Activated naive CD4-positive, alpha-beta T cell (primary cell): ENCODE measurements around the gene PARD3B.

Experiments used
- DNase-seq, 4 experiments: peaks; one replicate each; lab custom pipeline; 2025; lab: John Stamatoyannopoulos, UW

Gene PARD3B

GRCh38 chr2:205128726-205129125, 583.5 kb downstream of the PARD3B start:
- no peak for DNase-seq

DNA sequence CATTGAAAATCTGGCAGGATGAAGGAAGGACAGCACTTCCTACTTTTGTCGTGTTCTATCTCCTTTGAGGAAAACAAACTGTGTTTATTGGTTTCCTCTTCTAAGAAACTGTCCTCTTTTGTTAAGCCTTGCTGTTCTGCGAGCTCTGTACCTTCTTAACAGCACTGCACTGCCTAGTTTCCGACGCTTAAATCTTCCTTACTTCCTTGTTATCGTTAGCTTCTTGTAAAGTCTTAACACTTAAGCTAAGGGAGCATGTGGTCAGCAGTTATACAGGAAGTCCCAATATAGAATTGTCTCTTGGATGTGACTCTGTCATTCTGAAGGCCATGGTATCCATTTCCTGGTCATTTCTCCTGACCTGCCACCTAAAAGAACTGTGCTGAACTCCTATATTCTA, 584.3 kb downstream of the PARD3B start:
- no peak for DNase-seq

- DNase-seq, result no peak
Measured at GRCh38 chr2:205130111-205130829, 585.0 kb downstream of the PARD3B start.

GRCh38 chr2:205133544-205133943, 588.3 kb downstream of the PARD3B start:
- no peak for DNase-seq

DNA sequence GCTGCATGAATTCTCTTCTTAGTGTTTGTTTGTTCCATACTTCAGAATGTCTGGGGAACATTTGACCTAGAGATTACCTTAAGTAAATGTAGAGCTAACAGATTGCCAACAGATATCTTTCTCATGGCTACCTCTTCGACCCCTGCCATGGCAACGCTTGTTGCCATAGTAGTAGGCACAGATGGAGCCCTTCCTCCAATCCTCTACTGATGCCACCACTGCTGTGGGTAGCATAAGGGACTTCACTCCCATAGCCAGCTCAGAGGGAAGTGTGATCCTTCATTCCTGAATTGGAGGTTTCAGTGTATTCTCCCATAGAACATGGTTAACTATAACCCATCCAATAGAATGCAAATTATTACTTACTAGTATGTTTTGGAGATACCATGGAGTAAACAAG, 593.5 kb downstream of the PARD3B start:
- no peak for DNase-seq

- no peak for DNase-seq
Measured at GRCh38 chr2:205139822-205140463, 594.7 kb downstream of the PARD3B start.

GRCh38 chr2:205141381-205141780, 596.1 kb downstream of the PARD3B start:
- DNase-seq, result no peak

- DNase-seq, result no peak
Measured at GRCh38 chr2:205145888-205146287, 600.6 kb downstream of the PARD3B start.

DNA sequence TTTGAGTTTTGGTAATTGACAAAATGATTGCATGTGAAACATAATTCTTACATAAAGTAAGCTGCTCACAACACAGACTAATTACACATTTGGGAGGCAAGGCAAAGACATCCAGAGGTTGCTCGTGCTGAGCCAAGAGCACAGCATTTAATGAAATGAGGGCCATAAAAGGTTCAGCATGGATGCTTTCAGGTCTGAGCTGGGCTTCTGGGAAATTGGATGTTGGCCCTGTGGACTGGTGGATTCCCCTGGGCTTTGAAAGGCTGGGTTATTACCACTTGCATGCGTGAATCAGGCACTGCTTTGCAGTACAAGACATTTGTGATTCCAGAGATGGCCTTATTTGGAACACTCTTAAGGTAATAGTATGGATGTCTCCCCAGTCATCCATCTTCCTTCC, 603.5 kb downstream of the PARD3B start:
- no peak for DNase-seq

DNA sequence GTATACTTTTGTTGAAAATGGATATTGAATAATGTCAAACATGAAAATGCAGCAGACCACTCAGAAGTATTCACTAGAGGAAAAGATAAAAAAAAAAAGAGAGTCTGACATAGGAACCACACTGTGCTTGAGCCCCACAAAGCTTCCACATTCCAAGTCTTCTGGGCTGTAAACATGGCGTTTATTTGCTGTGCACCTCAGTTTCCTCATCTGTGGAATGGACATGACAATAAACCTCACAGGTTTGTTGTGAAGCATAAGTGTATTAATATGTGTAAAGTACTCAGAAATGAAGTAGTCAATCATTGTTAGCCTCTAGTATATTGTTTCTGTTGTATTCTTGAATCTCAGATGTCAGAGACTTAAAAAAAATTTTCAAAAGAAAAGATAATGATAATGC, 611.2 kb downstream of the PARD3B start:
- no peak for DNase-seq

DNA sequence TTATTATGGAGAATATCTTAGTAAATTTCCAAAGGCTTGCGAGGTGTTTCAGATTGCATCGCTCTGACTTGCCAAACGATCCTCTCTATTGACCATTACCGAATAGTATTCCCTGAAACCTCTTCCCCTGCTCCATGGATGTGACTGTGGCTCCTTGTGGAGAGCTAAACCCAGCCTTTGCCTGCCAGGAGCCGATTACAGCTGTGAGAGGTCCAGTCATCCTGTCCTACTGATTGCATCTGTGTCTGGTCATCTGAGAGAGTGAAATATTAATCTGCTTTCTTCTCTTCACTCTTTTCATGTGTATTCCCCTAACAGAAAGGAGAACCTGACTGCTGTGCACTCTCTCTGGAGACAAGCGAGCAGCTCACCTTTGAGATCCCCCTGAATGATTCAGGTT, 613.1 kb downstream of the PARD3B start:
- DNase-seq, result no peak

DNA sequence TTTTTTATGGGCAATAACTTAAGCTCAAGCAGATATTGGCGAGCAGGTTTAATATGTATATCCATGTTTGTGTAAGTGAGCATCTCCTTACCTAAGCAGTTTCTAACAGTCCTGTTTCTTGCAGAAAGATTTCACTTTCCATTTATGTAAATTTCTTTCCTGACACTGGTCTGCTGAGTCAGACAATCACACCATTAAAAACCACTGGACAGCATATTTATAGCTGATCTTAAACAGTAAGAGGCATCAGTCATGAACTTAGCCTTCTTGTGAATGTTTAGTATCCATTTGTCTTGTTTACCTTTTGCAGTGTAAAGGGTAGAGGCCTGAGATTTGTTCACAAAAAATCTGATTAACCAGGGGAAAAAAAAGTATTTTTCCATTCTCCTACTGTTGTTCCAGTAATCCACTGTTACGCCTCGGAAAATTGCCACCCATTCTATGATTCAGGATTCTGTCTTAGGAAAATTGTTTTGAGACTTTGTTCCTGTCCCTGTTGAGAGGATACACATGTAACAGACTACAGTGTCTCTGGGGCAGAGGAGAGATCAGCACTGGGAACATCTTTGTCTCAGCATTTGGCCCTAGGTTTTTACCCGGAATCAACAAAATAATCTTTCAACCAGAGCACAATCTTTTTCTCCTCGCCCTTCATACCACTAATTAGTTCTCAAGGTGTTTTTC, 616.0 kb downstream of the PARD3B start:
- DNase-seq, result no peak

DNA sequence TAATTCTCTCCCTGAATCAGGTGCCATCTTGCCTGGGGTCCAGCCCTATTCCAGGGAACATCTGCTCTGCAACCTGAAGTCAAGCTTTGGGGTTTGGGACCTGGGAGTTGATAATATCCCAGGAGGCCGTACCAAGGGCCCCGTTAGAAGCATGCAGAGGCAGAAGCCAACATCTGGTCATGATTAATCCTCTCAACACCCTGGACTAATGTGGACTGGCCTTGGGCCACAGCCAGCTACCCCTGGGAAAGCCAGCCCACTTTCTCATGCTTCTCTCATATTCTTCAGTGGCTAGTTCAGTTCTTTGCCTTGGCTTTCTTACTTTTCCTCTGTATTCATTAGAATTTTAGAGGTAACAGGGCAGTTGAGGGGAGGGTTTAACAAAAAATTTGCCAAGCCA, 621.5 kb downstream of the PARD3B start:
- no peak for DNase-seq

GRCh38 chr2:205169012-205169411, 623.7 kb downstream of the PARD3B start:
- DNase-seq, result no peak

DNA sequence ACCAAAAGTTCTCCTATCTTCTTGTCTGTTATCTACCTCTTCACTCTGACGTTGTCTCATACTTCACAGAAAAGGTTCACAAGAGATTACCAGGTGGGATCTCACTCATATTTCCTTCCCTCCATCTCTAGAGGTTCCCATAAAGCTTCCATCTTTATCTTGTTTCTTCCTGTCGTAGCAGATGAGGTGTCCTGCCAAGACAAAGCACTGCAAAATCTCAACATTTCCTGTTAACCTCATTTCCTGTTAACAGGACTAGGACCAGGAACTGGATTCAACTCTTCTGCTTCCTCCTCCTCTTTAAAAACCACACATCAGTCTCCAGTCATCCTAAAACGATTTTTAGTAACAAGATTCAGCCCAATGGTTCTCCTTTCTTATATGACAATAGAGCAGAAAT, 624.2 kb downstream of the PARD3B start:
- no peak for DNase-seq

- DNase-seq, result no peak
Measured at GRCh38 chr2:205170399-205170798, 625.1 kb downstream of the PARD3B start.

- DNase-seq, result no peak
Measured at GRCh38 chr2:205171261-205171940, 626.1 kb downstream of the PARD3B start.

DNA sequence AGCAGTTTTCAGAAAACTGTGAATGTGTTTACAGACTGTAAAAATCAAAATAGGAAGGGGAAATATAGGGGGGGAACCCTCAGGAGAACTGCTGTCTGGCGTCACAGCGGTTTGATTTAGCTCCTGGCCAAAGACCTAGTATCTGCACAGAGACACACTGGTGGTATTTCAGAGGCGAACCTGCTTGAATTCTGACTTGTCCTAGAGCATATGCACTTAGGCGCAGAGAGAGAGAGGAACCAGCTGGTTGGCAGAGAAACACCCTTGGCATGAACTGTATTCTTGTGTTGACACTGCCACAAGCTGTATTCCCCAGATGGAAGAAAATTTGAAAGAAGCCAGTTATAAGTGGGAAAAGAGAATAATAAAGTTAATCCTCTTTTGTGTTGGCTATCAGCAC, 630.6 kb downstream of the PARD3B start:
- no peak for DNase-seq

- DNase-seq, result no peak
Measured at GRCh38 chr2:205176546-205176945, 631.3 kb downstream of the PARD3B start.

DNA sequence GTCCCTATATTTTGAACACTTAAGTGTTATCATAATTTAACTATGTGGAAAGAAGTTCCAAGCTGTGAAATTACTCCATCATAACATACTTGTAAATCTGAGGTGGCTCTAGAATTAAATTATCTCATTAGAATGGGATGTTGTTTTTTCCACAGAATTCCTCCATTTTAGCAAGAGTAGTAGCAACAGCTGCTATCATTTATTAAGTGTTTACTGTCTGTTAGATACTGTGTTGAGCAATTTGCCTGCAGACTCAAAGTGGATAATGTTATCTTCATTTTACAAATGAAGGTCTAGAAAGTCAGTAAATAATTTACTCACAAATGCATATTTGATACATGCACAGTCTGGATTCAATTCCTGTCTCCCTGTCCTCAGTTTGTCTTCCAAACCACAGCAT, 632.3 kb downstream of the PARD3B start:
- no peak for DNase-seq

DNA sequence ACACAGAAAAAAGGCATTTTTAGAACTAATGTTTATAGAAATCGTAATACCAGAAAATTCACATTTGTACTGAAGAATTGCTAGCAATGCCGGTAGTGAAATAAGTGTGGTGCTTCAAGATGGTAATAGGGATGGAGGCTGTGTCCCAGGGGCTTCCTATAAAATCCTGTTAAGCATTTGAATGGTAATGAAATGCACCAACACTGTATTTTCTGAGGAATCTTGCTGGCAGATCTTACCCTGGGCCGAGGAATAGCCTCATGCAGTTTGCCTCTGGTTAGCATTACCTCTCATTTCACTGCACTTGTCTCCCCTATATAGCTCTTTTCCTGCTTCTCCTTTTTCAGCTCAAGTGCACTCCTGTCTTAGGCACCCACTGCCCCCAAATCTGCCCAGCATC, 635.5 kb downstream of the PARD3B start:
- no peak for DNase-seq

- no peak for DNase-seq
Measured at GRCh38 chr2:205187731-205188130, 642.5 kb downstream of the PARD3B start.
